Fibroblast of gingiva (primary cell): ENCODE measurements around the gene TSC2.
A peak's percentile ranks its signal among the peaks of the same experiment; 100 is the strongest.
"Not testable (repeated sequence)": the region's sequence is repeated elsewhere in the genome, so short reads cannot be mapped to it uniquely, and the experiment has no call there.

ENCODE experiments used
- DNase-seq: peaks from one replicate; pipeline ENCODE4 v3.0.0-alpha.2; 2011; ENCODE audit warnings: low read depth

TSC2 gene

GRCh38 chr16:2086106-2086742 is 38.4 kb downstream of the TSC2 start:
- no peak for DNase-seq

GRCh38 chr16:2086812-2087747 is 39.3 kb downstream of the TSC2 start:
- DNase-seq: no peak

GRCh38 chr16:2087748-2088631 is 40.2 kb downstream of the TSC2 start:
- DNase-seq: no peak

GRCh38 chr16:2088759-2089358 is 41.1 kb downstream of the TSC2 start:
- DNase-seq: no peak

- no peak for DNase-seq
These were observed 42.1 kb downstream of the TSC2 start for GRCh38 chr16:2089706-2090480.

DNA sequence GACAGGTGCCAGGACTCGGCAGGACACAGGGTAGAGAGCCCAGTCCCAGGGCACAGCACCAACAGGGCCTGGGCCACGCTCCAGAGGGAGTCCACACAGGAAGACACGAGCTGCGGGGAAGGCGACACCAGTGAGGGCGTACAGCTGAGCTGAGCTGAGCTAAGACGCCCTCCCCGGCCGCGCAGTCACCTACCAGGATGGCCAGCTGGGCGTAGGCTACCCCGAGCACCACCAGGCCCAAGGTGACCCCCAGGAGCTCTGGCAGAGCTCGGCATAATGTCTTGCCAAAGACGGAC is 42.6 kb downstream of the TSC2 start:
- no peak for DNase-seq

DNA sequence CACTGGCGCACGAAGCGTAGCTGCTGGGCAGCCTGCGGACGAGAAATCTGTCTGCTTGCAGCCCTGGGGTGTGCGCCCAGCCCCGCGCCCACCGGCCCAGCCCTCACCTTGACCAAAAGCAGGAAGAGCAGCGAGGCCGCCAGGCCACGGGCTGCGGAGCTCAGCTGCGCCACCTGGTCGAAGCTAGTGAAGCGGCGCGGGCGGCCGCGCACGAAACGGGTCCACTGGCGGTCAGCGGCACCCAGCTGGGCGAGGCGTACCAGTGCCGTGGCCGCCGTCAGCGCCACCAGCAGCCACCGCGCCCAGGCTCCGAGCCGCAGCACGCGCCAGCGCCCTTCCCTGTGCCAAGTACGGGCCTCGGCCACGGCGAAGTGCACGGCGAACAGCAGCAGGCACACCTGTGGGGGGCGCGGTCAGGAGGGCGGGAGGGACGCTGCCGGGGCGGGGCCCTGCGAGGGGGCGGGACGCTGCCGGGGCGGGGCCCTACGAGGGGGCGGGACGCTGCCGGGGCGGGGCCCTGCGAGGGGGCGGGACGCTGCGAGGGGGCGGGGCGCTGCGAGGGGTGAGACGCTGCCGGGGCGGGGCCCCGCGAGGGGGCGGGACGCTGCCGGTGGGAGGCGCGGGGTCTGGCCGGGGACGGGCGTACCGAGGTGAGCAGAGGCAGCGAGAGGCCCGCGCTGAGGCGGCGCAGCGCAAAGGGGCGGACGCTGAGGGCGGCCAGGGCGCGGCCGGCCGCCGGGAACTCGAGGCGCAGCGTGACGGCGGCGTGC is 43.2 kb downstream of the TSC2 start:
- peak; percentile 37 for DNase-seq

- DNase-seq: no peak
These were observed 43.9 kb downstream of the TSC2 start for GRCh38 chr16:2091547-2092255.

GRCh38 chr16:2092256-2092620 is 44.5 kb downstream of the TSC2 start:
- no peak for DNase-seq

- DNase-seq: no peak
These were observed 45.1 kb downstream of the TSC2 start for GRCh38 chr16:2092866-2093265.

DNA sequence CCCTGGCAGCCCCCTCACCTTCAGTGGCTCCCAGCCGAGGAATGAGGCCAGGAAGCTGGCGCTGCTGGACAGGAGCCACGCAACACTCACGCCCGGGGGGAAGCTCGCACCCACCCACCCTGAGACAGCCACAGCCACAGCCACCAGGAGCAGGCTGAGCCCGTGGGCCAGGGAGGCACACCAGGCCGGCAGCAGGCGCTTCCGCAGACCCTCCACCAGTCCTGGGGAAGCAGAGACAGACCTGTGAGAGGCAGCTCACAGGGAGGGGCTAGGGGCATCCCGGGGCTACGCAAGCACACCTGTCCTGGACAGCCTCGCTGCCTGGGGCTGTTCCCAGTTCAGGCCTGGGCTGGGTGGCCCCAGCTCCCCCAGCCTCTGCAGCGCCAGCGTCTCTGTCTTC is 46.0 kb downstream of the TSC2 start:
- DNase-seq: no peak

GRCh38 chr16:2095315-2095853 is 47.6 kb downstream of the TSC2 start:
- DNase-seq: peak; percentile 60

DNA sequence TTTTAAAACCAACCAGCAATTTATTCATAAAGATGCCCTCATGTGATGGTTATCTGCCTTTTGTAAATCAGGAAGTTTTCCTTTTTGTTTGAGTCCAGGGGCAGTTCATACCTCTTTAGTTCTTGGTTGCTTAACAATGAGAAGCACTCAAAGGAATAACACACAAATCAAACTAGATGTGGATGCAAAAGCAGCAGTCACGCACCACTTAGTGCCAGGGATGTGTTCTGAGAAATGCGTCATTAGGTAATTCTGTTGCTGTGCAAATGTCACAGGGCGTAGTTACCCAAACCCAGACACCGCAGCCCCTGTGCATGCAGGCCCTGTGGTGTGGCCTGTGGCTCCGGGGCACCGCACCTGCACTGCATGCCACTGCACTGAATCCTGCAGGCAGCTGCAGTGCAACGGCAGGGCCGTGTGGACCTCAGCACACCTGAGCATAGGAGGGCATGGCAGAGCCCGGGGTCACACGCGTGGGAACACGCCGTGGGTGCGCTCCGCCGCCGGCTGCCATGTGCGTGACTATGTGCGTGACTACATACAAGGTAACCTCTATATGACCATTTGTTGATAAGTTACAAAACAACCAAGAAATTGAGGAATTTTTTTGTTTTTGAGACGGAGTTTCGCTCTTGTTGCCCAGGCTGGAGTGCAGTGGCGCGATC is 48.3 kb downstream of the TSC2 start:
- DNase-seq: no peak

GRCh38 chr16:2096853-2097595 is 49.2 kb downstream of the TSC2 start:
- no peak for DNase-seq

DNA sequence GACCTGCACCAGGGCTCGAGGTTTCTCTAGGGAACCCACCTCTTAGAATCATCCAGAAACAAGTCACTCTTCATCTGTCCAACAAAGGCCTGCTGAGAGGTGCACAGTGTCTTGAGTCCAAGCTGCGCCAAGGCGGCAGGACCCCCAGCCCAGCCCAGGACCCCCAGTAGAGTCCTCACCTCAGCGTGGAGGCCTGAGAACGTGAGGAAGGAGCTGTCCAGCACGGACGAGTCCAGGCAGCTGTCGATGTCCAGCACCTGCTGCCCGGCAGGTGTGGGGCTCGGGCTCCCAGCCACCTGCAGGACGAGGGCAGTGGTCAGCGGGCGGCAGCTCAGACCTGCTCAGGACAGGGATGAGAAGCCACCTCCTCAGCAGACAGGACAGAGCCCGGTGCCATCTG is 49.9 kb downstream of the TSC2 start:
- DNase-seq: not testable (repeated sequence)

DNA sequence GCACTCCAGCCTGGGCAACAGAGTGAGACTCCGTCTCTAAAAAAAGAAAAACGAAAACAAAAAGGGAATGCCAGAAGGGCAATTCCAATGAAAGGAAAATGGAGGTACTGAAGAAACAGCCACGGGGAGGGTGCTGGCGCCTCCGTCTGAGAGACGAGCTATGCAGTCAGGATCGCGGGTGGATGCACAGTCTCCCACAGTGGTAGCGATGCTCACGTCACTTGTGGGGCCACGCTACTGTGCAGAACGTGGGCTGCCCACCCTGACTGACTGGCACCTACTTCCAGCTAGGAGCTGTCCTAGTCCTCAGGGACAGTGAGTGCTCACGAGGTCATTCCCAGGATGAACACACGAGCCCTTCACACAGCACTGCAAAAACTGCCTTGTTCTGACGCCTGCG is 53.8 kb downstream of the TSC2 start:
- DNase-seq: not testable (repeated sequence)

DNA sequence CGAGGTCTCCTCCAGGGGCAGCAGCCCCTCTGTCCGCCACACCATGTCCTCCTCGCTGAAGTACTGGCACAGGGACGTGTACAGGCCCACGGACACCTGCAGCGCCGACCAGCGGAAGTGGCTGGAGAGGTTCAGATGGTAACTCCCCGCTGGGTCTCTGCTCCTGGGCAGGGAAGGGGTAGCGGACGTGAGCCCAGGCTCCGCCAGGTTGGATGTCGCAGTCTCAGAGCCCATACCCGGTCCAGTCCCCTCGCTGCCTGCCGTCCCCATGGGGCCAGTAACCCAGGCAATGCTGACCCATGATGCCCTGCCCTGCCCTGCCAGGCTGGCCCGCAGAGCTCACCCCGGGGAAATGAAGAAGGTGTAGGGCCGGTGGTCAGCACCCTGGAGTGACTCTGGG is 54.7 kb downstream of the TSC2 start:
- no peak for DNase-seq

- not testable (repeated sequence) for DNase-seq
These were observed 56.7 kb downstream of the TSC2 start for GRCh38 chr16:2104464-2104863.
